HFFc6 (cell line): ENCODE measurements around the gene ADCK1. TPM values are rescaled to one million over a fixed set of nuclear protein-coding genes. Genes with fewer than 3 reads are reported as not detected.

Experiments
- DNase-seq: peaks from one replicate; pipeline ENCODE4 v3.0.0-alpha.2; 2018
- H3K27ac Mint-ChIP-seq: 2 replicates; pipeline ENCODE4 v1.8.0; 2020; ENCODE audit warnings: mild to moderate bottlenecking, mixed read lengths
- H3K27me3 Mint-ChIP-seq: 2 replicates; pipeline ENCODE4 v1.8.0; 2021; ENCODE audit warnings: mild to moderate bottlenecking, moderate library complexity, mixed read lengths; ENCODE audit not compliant: insufficient read depth
- H3K36me3 Mint-ChIP-seq: 2 replicates; pipeline ENCODE4 v1.8.0; 2021; ENCODE audit warnings: low read depth, mixed read lengths
- H3K4me1 Mint-ChIP-seq: 2 replicates; pipeline ENCODE4 v1.8.0; 2020; ENCODE audit warnings: low read depth, mixed read lengths
- H3K4me3 Mint-ChIP-seq: 2 replicates; pipeline ENCODE4 v1.8.0; 2020; ENCODE audit warnings: mild to moderate bottlenecking, moderate library complexity, mixed read lengths
- H3K9me3 Mint-ChIP-seq: 2 replicates; pipeline ENCODE4 v1.8.0; 2020; ENCODE audit warnings: mild to moderate bottlenecking, mixed read lengths
- CTCF ChIP-seq: fragments of 200-600 bp; sonication (generic); IDR thresholded peaks from 2 replicates; pipeline ENCODE4 v1.5.0; 2021; ENCODE audit warnings: antibody characterized with exemption, mild to moderate bottlenecking
- total RNA-seq, 6 experiments: library from RNA; stranded (reverse); fragmentation: NEBNext Ultra II Directional; extraction: Animal tissue kit (Norgen Biotek cat#: 25700); gene quantifications; 2 replicates in 1 of 6; 3 replicates in 5 of 6; pipeline ENCODE4 v1.2.3, GENCODE V29; 2021

ADCK1 gene
- total RNA-seq, 6 experiments from 2014 or later, result 4.4 to 6.3 (median 5.7) TPM

- no peak overlapping the region for H3K27ac Mint-ChIP-seq
- H3K27me3 Mint-ChIP-seq, result no peaks in the 10 kb centered on the region; the same call in 1 of the 2 replicates
- H3K36me3 Mint-ChIP-seq, result no peaks in the 10 kb centered on the region
- TF ChIP-seq CTCF, result no peak
- DNase-seq, result no peak
- H3K4me3 Mint-ChIP-seq, result no peak overlapping the region
- no peaks in the 10 kb centered on the region for H3K9me3 Mint-ChIP-seq
- peaks cover 7% of the 10 kb centered on the region for H3K4me1 Mint-ChIP-seq
Observed at GRCh38 chr14:77866932-77867331, 67.0 kb downstream of the ADCK1 start.

- H3K36me3 Mint-ChIP-seq, result no peaks in the 10 kb centered on the region
- no peak for DNase-seq
- H3K9me3 Mint-ChIP-seq, result no peaks in the 10 kb centered on the region
- H3K27ac Mint-ChIP-seq, result no peak overlapping the region
- H3K4me1 Mint-ChIP-seq, result peaks cover 7% of the 10 kb centered on the region
- TF ChIP-seq CTCF, result no peak
- no peak overlapping the region for H3K4me3 Mint-ChIP-seq
- H3K27me3 Mint-ChIP-seq, result no peaks in the 10 kb centered on the region; the same call in 1 of the 2 replicates
Observed at GRCh38 chr14:77867476-77867875, 67.6 kb downstream of the ADCK1 start.

- H3K27me3 Mint-ChIP-seq, result no peaks in the 10 kb centered on the region; the same call in 1 of the 2 replicates
- TF ChIP-seq CTCF, result no peak
- H3K4me3 Mint-ChIP-seq, result no peak overlapping the region
- H3K27ac Mint-ChIP-seq, result no peak overlapping the region
- no peak for DNase-seq
- H3K4me1 Mint-ChIP-seq, result no peaks in the 10 kb centered on the region
- H3K36me3 Mint-ChIP-seq, result no peaks in the 10 kb centered on the region
- H3K9me3 Mint-ChIP-seq, result no peaks in the 10 kb centered on the region
Observed at GRCh38 chr14:77868552-77869285, 68.8 kb downstream of the ADCK1 start.

GRCh38 chr14:77869340-77869739 lies 69.4 kb downstream of the ADCK1 start:
- Mint-ChIP-seq H3K27ac (no peak overlapping the region), H3K4me1 (no peaks in the 10 kb centered on the region), H3K36me3 (no peaks in the 10 kb centered on the region)

GRCh38 chr14:77870646-77871045 lies 70.7 kb downstream of the ADCK1 start:
- no peaks in the 10 kb centered on the region for H3K9me3 Mint-ChIP-seq
- 0 out of 2 replicates have a peak, but pooled peaks cover 3% of the 10 kb centered on the region for H3K36me3 Mint-ChIP-seq
- no peak overlapping the region for H3K4me3 Mint-ChIP-seq
- DNase-seq, result no peak
- H3K27me3 Mint-ChIP-seq, result no peaks in the 10 kb centered on the region; the same call in 1 of the 2 replicates
- TF ChIP-seq CTCF, result no peak
- no peak overlapping the region for H3K27ac Mint-ChIP-seq
- H3K4me1 Mint-ChIP-seq, result no peaks in the 10 kb centered on the region

More at GRCh38 chr14:77869340-77869739, 69.4 kb downstream of the ADCK1 start:
- no peak for DNase-seq
- H3K27me3 Mint-ChIP-seq, result no peaks in the 10 kb centered on the region; the same call in 1 of the 2 replicates
- H3K9me3 Mint-ChIP-seq, result no peaks in the 10 kb centered on the region
- no peak overlapping the region for H3K4me3 Mint-ChIP-seq
- TF ChIP-seq CTCF, result no peak
